Large intestine (tissue), 3 donors: ENCODE data around the gene RAD51B. TPM values are rescaled to one million over a fixed set of nuclear protein-coding genes. Genes with fewer than 3 reads are reported as not detected.
"Not testable (repeated sequence)": the region's sequence is repeated elsewhere in the genome, so short reads cannot be mapped to it uniquely, and the experiment has no call there.

ENCODE experiments used
- DNase-seq, 2 donors: peaks; one replicate each; pipeline versions ENCODE4 v3.0.0 to v3.0.0-alpha.2; 2013
- H3K27ac ChIP-seq: one replicate; pipeline ENCODE4 v1.5.1; 2013; ENCODE audit warnings: low read length
- H3K27me3 ChIP-seq: 2 replicates; pipeline ENCODE4 v1.6.1; 2013; ENCODE audit warnings: low read length; ENCODE audit not compliant: control insufficient read depth, insufficient read depth
- H3K36me3 ChIP-seq: 2 replicates; pipeline ENCODE4 v1.6.1; 2013; ENCODE audit warnings: low read length; ENCODE audit not compliant: control insufficient read depth, insufficient read depth
- H3K4me1 ChIP-seq: one replicate; pipeline ENCODE4 v1.6.1; 2013; ENCODE audit warnings: low read length; ENCODE audit not compliant: control insufficient read depth, insufficient read depth
- H3K4me3 ChIP-seq: one replicate; pipeline ENCODE4 v1.5.1; 2013; ENCODE audit warnings: low read length
- H3K9me3 ChIP-seq: one replicate; pipeline ENCODE4 v1.6.1; 2013; ENCODE audit warnings: mild to moderate bottlenecking, low read depth, low read length, moderate library complexity; ENCODE audit not compliant: control insufficient read depth
- WGBS: methylation state at CpG from one replicate; pipeline ENCODE4 v1.1.5; 2013; ENCODE audit warnings: low lambda C conversion rate; ENCODE audit not compliant: insufficient coverage; 5-methylcytosine and 5-hydroxymethylcytosine counted together
- polyA plus RNA-seq: library from polyadenylated mRNA; unstranded; fragments of 120-200 nt; gene quantifications from one replicate; pipeline ENCODE4 v1.2.1, GENCODE V29; 2013

Gene RAD51B
- polyA plus RNA-seq, 1 donor: 6.4 TPM

- Histone ChIP-seq H3K27me3 (no peaks in the 10 kb centered on the region), H3K4me1 (no peaks in the 10 kb centered on the region), H3K9me3 (no peaks in the 10 kb centered on the region), H3K27ac (no peak overlapping the region), H3K4me3 (no peak overlapping the region), H3K36me3 (no peaks in the 10 kb centered on the region)
- DNase-seq: no peak
- no CpG with 5 or more reads among the region's 4 CpGs for WGBS
Observed at GRCh38 chr14:68257969-68258368, 438.4 kb downstream of the RAD51B start.

- not testable (repeated sequence) for H3K27me3 ChIP-seq, DNase-seq, H3K9me3 ChIP-seq, H3K36me3 ChIP-seq, H3K4me3 ChIP-seq, H3K27ac ChIP-seq, H3K4me1 ChIP-seq
- WGBS: 90% methylated on average over 2 of the region's 2 CpGs
Observed at GRCh38 chr14:68258995-68259394, 439.4 kb downstream of the RAD51B start.

GRCh38 chr14:68260121-68260520 is 440.5 kb downstream of the RAD51B start:
- Histone ChIP-seq H3K27ac (no peak overlapping the region), H3K4me1 (peaks cover 12% of the 10 kb centered on the region), H3K9me3 (no peaks in the 10 kb centered on the region), H3K36me3 (no peaks in the 10 kb centered on the region), H3K4me3 (no peak overlapping the region), H3K27me3 (no peaks in the 10 kb centered on the region)
- DNase-seq: no peak
- WGBS: no CpG with 5 or more reads among the region's 2 CpGs

GRCh38 chr14:68261092-68261842 is 441.7 kb downstream of the RAD51B start:
- WGBS: 80% methylated on average over 1 of the region's 10 CpGs
- H3K4me3 ChIP-seq: no peak overlapping the region
- H3K36me3 ChIP-seq: no peaks in the 10 kb centered on the region
- no peak overlapping the region for H3K27ac ChIP-seq
- peaks cover 12% of the 10 kb centered on the region for H3K4me1 ChIP-seq
- no peak for DNase-seq
- H3K27me3 ChIP-seq: no peaks in the 10 kb centered on the region
- no peaks in the 10 kb centered on the region for H3K9me3 ChIP-seq

GRCh38 chr14:68262567-68262966 is 443.0 kb downstream of the RAD51B start:
- DNase-seq: no peak
- Histone ChIP-seq H3K4me3 (no peak overlapping the region), H3K4me1 (peaks cover 12% of the 10 kb centered on the region), H3K27me3 (no peaks in the 10 kb centered on the region), H3K36me3 (no peaks in the 10 kb centered on the region), H3K9me3 (no peaks in the 10 kb centered on the region), H3K27ac (no peak overlapping the region)
- 30% methylated on average over 2 of the region's 3 CpGs for WGBS

GRCh38 chr14:68263563-68264259 is 444.1 kb downstream of the RAD51B start:
- Histone ChIP-seq H3K27ac (peak overlapping the region; percentile 30), H3K36me3 (no peaks in the 10 kb centered on the region), H3K4me1 (peaks cover 13% of the 10 kb centered on the region), H3K9me3 (no peaks in the 10 kb centered on the region), H3K4me3 (no peak overlapping the region), H3K27me3 (no peaks in the 10 kb centered on the region)
- DNase-seq: peak in 1 of 2 donors; percentile 49
- WGBS: no CpG with 5 or more reads among the region's 3 CpGs

- H3K4me1 ChIP-seq: peaks cover 15% of the 10 kb centered on the region
- no peak overlapping the region for H3K4me3 ChIP-seq
- WGBS: 80% methylated on average over 1 of the region's 2 CpGs
- no peak for DNase-seq
- no peaks in the 10 kb centered on the region for H3K36me3 ChIP-seq
- peak overlapping the region; percentile 30 for H3K27ac ChIP-seq
- no peaks in the 10 kb centered on the region for H3K9me3 ChIP-seq
- no peaks in the 10 kb centered on the region for H3K27me3 ChIP-seq
Observed at GRCh38 chr14:68264260-68264569, 444.6 kb downstream of the RAD51B start.

GRCh38 chr14:68266998-68267397 is 447.4 kb downstream of the RAD51B start:
- Histone ChIP-seq H3K27ac (no peak overlapping the region), H3K27me3 (no peaks in the 10 kb centered on the region), H3K36me3 (no peaks in the 10 kb centered on the region), H3K9me3 (no peaks in the 10 kb centered on the region), H3K4me3 (no peak overlapping the region), H3K4me1 (peaks cover 15% of the 10 kb centered on the region)
- 100% methylated on average over 2 of the region's 7 CpGs for WGBS
- DNase-seq: no peak

- peak in 1 of 2 donors; percentile 40 for DNase-seq
- H3K4me1 ChIP-seq: peaks cover 15% of the 10 kb centered on the region
- no peaks in the 10 kb centered on the region for H3K27me3 ChIP-seq
- WGBS: no CpG with 5 or more reads among the region's 2 CpGs
- H3K9me3 ChIP-seq: no peaks in the 10 kb centered on the region
- no peaks in the 10 kb centered on the region for H3K36me3 ChIP-seq
- H3K4me3 ChIP-seq: no peak overlapping the region
- no peak overlapping the region for H3K27ac ChIP-seq
Observed at GRCh38 chr14:68268197-68268596, 448.6 kb downstream of the RAD51B start.

GRCh38 chr14:68268719-68269118 is 449.1 kb downstream of the RAD51B start:
- DNase-seq: no peak
- no peaks in the 10 kb centered on the region for H3K27me3 ChIP-seq
- H3K4me3 ChIP-seq: no peak overlapping the region
- no CpG with 5 or more reads among the region's 1 CpG for WGBS
- peaks cover 14% of the 10 kb centered on the region for H3K4me1 ChIP-seq
- no peaks in the 10 kb centered on the region for H3K36me3 ChIP-seq
- no peak overlapping the region for H3K27ac ChIP-seq
- H3K9me3 ChIP-seq: no peaks in the 10 kb centered on the region
